D341Med (cell line): ENCODE data around the gene DMAC2.
"Not testable (repeated sequence)": the region's sequence is repeated elsewhere in the genome, so short reads cannot be mapped to it uniquely, and the experiment has no call there.

Source experiments
- DNase-seq: peaks from one replicate; pipeline ENCODE4 v3.0.0; 2012; ENCODE audit warnings: low spot score

The DMAC2 gene

DNA sequence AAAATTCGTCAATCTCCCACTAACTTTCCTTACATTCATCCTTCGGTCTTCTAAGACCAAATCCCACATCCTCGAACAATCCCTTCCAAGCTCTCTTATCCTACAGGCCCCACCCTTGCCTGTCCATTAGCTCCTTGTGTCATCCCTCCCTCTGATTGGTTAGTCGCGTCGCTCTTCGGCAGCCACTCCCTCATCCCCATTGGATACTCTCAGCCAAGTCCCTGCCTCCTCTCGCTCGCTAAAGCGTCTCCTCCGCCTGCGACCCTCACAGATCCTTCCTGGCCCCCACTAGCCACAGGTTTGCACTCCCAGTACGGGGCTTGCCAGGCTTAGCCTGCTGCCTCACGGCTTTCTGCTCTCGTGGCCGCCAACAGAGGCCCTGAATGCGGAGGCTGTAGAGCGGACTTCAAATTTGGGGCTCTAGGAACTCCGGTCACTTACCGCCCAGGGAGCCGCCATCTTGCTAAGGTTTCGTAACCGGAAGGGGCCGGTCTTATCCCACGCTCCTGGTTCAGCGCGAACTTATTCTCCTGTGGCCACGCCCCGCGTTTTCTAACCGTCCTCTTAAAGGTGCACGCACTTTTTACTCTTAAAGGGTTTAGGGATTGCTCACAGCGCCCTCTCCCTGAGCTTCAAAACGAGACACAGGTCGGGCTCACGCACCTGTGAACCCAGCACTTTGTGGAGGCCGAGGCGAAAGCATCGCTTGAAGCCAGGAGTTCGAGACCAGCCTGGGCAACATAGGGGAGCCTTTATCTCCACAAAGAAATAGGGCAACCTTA is at the start of gene DMAC2:
Gene DMAC2 (minus strand): TSS at position 472 of the 782 bp plus-strand sequence. CDS start 13 bp downstream, at position 459.
- DNase-seq = peak; percentile 94

DNA sequence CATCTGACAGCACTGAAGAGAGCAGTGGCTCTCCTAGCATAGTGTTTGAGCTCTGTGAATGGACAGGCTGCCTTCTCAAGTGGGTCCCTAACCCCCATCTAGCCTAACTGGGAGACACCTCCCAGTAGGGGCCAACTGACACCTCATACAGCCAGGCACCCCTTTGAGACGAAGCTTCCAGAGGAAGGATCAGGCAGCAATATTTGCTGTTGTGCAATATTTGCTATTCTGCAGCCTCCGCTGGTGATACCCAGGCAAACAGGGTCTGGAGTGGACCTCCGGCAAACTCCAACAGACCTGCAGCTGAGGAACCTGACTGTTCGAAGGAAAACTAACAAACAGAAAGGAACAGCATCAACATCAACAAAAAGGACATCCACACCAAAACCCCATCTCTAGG is 47.2 kb upstream of the DMAC2 start:
- not testable (repeated sequence) for DNase-seq

DNA sequence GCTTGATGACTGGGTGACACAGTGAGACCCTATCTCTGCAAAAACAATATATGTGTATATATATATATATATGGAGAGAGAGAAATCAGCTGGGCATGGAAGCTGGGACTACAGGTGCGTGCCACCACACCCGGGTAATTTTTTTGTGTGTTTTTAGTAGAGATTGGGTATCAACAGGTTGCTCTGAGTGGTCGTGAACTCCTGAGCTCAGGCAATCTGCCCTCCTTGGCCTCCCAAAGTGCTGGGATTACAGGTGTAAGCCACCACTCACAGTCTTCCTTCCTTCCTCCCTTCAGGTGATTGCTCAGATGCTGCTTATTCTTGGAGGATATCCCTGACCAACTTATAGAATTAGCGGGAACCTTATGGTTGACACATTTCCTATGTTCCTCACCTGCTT is 45.1 kb upstream of the DMAC2 start:
- no peak for DNase-seq

DNA sequence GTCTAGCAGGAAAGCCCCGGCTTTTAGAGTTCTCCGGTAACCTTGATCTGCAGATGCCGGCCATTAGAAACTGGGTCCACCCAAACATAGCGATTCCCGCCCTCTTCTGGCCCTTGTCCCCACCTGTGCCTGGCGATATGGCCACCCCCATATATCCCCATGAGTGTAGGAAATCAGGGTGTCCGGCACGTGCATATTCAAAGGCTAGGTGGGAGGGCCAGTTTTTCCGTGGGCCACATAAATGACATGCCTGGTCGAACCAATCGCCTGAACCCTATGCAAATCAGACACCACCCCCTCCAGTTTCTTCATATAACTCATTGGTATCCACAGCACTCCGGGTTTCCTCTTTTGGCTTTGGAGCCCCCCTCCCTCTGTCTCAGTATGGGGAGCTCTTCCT is 40.6 kb upstream of the DMAC2 start:
- no peak for DNase-seq

DNA sequence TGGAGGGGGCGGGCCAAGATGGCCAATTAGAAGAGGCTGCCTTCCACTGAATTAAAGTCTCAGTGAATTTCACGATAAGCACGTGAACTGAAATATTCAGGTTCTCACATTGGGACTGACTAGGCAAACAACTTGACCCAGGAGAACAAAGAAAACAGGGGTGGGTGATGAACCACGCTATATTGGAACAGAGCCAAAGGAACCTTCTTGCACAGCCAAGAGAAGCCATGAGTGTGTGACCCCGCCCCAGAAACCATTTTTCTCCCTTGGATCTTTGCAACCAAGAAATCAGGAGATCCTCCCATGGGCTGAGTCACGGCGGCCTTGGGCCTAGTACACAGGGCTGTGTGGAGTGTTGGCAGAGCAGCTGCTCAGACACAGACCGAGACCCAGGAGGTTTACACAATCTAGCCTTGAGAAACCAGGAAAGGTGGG is 40.1 kb upstream of the DMAC2 start:
- no peak for DNase-seq

DNA sequence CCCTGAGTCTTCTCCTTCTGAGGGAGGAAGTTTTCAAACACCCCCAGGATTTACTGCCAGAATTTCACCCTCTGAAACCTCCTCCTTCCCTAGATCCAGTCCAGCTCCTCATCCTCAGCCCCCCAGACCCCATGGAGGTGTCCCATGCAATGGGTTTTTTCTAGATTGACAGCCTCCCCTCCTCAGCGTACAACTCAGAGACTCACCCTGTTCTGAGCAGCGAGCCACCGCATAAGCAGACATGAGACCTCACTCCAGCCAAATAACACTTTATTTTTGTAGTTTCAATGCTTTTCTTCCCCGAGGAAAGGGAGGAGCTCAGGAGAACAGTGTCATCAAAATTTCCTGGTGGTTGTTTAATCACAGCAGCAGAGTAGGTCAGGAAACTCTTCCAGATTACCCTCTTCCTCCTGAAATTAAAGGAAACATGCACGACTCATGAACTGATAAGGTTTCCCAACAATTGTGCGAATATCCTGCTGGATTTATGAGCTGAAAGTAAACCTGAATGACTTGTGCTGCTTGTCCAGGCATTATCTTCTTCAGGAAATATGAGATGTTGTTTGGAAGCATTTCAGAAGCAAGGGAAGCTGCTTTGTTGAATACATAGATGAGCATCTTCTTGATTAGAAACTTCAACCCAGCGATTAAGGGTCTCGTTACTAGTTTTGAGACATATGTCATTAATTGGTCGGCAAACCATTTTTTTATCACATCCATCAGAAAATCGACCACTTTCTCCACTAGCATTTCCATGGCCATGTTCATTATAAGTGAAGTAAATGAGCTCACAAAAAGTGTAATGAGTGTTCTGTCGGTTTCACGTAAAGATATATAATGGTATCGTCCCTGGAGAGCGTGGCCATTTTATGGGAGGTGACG is 39.4 kb upstream of the DMAC2 start:
- no peak for DNase-seq

DNA sequence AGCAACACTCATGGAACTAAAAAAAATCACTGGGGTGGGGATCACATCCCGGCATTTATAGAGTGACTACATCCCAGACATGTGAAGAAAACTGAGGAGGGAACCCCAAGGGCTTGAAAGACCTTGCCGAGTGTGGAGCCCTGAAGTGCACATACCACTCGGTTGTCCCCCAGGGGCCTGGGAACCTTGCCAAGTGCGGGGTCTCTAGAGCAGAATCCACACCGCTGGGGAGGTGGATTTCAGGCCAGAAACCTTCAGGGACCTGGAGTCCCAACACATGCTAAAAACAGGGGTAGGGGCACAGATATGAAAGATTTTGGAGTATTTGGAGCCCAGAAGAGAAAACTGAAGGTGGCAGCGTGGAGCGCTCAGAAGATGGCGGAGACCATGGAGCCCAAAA is 38.5 kb upstream of the DMAC2 start:
- no peak for DNase-seq

DNA sequence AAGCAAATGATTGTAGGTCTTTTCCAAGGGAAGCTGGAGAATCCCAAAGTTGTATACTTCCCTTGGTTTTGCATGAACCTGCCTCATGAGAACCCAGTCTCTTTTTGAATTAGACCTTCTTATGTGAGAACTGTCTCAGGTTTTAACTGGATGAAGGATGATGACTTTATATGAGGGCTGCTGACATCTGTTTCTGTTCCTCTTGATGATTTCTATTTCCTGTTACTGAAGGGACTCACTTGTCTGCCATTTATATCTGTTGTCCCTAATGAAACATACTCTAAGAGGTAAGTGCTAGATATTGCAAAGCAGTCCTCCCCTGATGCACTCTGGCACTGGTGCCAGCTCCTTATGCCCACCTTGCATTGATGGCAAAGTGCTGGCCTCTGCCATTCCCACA is 36.9 kb upstream of the DMAC2 start:
- DNase-seq = no peak

DNA sequence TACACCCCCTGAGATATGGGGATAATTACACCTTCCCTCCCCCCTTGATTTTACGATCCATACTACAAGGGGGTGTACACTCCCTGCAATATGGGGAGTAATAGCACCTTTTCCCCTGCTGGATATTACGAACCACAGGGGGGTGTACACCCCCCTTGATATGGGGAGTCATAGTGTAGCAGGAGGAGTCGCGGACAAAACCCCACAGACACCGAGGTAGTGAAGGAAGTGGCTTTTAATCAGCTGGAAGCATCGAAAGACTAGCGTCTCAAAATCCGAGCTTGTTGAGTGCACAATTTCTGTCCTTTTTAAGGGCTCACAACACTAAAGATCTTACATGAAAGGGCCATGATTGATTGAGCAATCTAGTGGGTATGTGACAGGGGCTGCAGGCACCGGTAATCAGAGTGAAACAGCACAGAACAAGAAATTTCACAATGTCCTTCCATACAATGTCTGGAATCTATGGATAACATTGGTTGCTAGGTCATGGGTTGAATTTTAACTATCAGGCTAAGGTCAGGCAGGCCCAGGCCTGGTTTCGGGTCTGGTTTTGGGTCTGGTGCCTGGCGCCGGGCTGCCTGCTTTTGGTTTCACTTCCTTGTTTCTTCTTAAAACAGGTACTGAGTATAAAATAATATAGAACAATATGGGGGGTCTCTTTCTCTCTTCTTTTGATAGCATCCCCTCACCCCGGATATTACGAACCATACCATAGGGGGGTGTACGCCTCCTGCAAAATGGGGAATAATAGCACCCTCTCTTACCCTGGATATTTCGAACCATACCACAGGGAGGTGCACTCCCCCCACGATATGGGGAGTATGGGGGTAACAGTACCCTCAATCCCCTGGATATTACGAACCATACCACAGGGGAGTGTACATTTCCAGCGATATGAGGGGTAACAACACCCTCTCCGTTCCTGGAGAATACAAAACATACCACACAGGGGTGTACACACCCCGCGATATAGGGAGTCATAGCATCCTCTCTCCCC is 23.8 kb upstream of the DMAC2 start:
- not testable (repeated sequence) for DNase-seq

DNA sequence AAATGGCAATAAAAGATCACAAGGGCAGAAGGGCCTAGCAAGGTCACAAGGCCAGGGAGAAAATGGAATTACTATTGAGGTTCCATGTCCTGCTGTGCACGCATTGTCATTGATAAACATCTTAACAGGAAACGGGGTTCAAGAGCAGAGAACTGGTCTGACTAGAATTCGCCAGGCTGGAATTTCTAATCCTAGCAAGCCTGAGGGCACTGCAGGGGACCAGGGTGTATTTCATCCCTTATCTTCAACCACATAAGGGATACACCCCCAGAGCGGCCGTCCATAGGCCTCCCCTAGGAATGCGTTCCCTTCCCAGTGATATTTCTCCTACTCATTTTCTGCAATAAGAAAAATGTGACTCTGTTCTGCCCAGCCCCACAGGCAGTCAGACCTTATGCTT is 22.8 kb upstream of the DMAC2 start:
- no peak for DNase-seq

DNA sequence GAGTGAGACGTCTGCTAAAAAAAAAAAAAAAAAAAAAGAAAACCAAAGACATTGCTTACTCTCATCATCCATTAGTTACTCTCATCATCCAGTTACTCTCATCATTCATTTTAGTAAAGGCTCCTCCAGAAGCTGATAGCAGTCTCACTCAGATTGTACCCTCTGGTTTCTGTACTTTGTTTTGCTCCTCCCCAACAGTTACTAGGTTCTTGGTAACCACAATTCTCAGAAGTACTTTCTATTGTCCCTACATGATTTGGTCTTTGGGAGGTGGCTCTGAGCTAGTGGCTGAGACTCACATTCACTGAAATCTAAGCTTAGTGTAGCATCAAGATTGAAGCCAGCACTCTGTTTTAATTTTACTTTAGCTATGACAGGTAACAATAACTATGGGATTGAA is 17.5 kb upstream of the DMAC2 start:
- DNase-seq = no peak

DNA sequence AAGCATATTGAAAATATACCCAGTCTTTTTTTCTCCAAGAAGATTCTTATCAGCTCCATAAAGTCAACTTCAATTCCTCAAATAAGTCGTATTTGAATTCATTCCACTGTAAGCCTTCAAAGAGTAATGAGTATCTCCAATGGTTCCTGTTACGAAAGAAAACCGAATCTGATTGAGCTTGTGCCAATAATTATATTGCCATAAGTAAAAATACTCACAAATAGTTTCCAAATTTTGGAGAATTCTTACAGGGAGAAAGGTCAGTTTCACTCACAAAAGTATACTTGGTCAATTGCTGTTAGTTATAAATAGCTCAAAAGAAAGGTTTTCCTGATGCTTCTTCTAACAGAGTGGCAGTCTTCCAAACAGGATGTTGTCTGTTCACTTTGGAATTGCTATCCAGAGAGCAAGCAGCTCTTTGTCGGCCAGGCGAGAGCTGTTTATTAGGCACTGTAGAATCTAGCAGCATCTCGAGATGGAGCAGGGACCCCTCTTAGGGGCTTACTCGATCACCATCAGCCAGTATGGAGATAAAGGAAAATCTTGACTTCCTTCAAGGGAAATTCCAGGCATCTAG is 16.7 kb upstream of the DMAC2 start:
- DNase-seq = no peak

DNA sequence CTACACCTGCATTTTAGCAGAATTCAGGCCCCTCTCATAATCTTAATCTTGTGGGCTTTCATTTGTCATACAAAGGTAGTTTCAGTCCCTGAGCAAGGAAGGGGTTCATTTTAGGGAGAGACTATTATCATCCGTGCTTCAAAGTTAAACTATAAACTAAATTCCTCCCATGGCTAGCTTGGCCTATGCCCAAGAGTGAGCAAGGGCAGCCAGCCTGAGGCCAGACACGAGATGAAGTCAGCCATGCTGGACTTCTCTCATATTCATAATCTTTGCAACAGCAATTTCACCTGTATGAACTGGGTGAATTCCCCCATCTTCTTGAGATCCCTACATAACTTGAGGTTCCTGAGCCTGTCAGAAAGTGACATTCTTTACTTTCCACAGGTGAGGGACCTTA is 16.2 kb upstream of the DMAC2 start:
- no peak for DNase-seq

DNA sequence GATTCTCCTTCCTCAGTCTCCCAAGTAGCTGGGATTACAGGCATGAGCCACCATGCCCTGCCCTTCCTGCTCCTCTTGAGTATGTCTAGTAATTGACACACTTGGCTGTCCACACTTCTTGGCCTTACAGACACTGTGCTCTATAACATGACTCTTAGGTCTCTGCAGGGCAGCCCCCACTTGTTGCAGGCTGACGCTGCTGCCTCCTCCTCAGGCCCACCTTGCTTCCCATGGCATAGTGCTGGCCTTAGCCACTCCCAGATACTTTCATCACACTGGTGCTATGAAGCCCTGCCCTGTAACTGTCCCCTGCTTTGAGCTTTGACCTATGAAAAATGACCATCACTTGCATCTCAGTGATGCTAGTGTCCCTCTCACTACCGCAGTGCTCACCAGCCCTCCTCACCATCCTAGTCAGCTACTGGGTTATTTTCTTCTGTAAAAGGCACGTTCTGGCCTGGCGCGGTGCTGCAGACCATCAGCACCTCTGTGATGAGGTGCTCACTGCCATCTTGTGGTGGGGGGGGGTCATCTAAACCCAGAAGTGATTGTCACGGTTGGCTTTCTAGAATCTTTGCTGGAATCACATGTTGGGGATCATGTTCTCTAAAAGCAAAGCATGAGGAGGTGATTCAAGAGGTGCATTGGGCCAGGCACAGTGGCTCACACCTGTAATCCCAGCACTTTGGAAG is 13.0 kb upstream of the DMAC2 start:
- no peak for DNase-seq

DNA sequence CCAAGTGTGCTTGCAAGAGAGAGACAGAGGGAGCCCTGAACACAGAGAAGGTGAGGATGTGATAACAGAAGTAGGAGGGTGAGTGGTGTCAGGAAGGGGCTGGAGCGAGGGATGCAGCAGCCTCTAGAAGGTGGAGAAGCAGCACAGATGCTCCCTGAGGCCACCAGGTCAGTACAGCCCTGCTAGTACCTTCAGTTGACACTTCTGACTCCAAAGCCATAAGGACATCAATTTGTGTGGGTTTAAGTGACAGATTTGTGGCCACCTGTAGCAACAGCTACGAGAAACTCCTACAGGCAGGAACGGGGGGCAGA is 10.1 kb upstream of the DMAC2 start:
- no peak for DNase-seq

DNA sequence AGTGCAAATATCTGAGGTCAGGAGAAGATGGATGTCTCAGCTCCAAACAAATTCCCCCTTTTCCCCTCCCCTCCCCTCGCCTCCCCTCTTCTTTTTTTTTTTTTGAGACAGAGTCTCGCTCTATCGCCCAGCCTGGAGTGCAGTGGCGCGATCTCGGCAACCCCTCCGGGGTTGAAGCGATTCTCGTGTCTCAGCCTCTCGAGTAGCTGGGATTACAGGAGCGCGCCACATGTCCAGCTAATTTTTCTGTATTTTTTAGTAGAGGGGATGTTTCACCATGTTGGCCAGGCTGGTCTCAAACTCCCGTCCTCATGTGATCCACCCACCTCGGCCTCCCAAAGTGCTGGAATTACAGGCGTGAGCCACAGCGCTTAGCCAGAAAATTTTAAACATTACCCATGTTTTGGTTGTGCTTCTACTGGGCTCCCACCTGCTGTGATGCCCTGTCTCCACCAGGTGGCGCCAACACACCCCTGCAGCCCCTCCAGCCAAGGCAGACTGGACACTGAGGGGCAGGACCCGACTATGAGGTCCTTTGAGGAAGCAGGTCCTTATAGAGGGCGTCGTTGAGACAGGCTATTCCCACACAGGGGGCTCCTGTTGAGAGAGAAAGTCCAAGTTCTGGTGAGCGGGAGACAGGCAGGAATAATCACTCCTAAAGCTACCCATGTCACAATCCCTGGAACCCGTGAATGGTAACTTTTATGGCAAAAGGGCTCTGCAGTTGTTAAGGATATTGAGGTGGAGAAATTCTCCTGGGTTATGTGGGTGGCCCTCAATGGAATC is 9.6 kb upstream of the DMAC2 start:
- DNase-seq = peak; percentile 88

DNA sequence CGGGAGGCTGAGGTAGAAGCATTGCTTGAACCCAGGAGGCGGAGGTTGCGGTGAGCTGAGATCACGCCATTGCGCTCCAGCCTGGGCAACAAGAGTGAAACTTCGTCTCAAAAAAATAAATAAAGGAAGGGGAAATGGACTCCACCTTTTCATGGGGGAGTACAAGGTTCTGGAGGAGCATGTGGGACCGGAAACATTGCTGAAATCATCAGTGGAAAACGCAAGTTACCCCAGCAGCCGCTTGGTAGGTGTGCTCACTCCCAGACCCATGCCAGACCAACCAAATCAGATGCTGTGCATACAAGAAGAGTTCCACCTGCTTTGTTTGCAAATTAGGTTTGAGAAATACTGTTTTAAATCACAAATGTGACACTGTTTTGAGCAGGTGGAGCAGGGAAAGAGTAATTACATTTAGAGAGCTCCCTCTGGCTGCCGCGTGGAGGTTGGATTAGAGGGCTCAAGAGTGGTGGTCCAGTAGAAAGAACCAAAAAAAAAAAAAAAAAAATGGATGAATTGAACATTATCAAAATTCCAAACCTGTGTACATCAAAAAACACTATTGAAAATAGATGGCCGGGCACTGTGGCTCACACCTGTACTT is 8.1 kb upstream of the DMAC2 start:
- no peak for DNase-seq

DNA sequence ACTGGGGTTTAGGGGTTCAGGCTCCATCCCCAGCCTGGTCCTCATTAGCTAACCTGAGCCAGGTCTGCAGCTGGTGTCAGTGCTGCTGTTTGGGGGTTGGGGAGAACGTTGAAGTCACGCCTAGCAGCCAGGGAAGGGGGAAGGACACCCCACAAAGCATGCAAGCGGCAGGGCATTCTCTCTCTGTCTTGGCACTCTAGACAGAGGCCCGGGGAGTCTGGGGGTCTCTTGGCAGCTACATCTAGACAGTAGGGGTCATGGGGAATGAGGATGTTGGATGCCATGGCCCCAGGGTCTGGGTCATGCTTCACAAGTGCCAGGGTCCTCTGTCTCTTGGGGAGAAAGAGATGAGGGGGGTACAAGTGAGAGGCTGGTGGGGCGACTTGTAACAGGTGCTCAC is 5.9 kb upstream of the DMAC2 start:
- DNase-seq = no peak

DNA sequence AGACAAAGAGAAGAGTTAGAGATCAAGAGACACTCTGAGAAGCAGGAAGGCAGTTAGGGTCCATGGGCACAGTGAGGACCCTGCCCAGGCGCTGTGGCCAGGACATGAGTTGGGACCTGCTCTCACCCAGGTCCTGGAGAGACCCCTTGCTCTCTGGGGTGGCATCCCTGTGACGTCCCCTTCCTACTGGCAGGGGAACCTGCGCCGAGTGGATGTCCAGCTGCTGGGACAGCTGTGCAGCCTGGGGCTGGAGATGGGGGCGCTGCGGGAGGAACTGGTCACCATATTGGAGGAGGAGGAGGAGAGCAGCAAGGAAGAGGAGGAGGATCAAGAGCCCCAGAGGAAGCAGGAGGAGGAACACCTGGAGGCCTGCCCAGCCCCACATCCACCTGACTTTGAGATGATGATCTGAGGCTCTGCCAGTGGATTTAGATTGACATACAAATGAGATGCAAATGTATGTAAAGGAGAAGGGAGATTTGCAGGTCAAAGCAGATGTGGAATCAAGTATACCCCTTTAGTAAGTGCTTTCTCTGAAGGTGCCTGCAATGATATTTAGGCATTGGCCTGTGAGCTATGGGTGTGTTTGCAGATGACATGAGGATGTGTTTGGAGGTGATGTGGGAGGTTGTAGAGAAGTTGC is 4.2 kb upstream of the DMAC2 start:
- DNase-seq = no peak
